Fibroblast of peridontal ligament (primary cell): ENCODE measurements around the gene LIM2.

ENCODE experiments used
- DNase-seq: peaks from one replicate; pipeline ENCODE4 v3.0.0-alpha.2; 2010; ENCODE audit errors: extremely low read depth

LIM2 gene

DNA sequence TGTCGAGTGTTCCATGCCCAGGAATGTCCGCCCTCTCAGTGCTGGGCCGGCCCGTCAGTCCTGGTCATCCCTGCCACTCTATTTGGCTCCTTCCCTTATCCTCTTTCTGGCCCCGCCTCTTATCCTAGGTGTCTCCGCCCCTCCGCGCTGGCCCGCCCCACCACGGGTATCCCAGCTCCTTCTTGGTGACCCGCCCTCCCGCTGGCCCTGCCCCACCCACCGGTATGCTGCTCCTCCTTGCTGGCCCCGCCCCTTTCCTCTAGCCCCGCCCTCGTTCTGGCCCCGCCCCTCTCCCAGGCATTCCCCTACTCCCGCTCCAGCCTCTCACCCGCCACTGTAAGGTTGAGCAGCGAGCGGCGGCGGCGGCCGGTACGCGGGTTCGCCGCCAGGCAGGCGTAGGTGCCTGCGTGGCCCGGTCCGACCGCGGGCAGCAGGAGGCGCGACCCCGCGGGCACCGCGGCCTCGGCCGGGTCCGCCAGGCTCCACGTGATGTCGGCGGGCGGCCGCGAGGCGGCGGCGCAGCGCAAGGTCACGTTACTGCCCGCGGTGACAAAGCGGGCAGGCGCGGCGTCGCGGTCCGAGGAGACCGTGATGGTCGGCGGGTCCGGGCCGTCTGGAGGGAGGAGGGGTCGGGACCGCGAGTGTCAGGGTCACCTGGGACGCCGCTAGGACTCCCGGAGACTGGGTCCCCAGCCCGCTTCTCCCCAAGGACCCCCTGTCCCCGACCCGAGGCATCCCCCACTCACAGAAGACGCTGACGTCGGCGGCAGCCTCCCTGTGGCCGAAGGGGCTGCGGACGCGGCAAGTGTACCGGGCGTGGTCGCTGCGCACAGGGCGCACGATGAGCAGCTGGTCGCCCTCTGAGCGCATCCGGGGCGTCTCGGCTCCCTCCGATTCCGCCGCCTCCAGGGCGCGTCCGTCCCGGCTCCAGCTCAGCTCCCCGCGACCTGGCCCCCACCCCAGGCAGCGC is 47.8 kb downstream of the LIM2 start:
- peak; percentile 92 for DNase-seq

DNA sequence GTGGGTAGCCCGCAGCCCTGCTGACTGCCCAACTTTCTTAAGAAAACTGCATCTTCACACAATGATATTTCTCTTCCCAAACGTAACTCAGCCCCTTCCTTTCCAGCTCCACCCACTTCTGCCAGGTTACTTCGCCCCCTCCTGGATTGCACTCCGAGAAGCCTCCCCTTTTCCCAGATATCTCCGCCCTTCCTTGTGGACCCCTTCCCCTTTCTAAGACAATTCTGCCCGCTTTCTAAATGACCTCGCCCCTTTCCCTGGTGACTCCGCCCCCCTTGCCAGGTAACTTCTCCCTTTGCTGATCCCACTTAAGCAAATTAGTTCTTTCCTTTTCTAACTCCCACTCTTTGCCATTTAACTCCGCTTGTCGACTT is 48.5 kb downstream of the LIM2 start:
- no peak for DNase-seq

DNA sequence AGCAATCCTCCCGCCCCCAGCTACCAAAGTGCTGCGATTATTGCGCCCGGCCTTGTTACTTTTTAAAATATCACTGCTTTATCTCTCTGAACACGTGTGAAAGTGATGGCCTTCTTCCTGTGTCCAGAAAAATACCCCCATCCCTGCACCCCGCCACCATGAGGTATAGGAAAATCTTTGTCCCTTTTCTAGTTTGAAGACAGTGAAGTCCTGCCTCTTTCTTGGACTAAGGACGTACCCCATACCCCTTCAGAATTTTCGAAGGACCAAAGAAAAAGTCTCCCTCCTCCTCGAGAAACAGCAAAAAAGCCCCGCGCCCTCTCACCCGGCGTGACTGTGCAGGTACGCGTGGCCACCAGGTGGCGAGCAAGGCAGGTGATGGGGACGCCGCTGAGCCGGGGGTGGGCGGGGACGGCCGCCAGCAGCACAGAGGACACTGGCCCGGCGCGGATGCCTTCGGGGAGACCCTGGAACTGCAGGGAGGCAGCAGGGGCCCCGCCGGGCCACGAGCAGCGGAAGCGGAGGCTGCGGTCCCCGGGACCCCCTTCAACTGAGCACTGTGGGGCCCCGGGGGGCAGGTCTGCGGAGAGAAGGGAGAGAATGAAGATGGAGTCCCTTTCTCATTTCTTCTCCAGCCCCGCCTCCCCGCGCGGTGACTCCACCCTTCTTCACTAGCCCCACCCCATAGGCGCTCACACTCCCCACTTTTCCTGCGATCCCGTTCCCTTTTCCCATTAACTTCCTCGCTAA is 49.0 kb downstream of the LIM2 start:
- peak; percentile 63 for DNase-seq

DNA sequence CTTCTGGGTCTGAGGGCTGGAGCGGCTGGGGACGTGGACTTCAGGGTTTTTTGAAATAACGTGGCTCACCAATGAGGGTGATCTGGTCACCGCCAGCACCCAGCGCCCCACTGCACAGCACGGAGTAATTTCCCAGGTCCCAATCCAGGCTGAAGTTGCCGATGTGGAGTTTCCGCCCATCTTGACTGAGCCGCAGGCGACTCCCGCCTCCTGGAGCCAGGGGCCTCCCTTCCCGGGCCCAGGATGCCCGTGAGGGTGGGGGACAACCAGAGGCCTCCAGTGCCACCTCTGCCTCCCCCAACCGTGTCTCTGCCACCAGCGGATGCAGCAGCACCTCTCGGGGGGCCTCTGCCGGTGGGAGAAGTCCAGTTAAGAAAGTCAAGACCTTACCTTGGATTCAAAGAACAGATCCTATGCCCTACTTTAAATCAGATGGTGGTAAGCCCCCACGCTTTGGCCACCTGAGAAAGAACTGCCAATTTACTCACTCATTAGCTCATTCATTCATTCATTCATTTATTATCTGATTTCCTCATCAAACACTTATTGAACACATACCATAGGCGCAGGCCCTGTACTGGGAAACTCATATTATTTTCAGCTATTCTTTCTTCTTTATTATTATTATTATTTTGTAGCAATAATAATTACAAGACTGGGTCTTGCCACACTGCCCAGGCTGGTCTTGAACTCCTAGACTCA is 49.8 kb downstream of the LIM2 start:
- DNase-seq, result no peak

DNA sequence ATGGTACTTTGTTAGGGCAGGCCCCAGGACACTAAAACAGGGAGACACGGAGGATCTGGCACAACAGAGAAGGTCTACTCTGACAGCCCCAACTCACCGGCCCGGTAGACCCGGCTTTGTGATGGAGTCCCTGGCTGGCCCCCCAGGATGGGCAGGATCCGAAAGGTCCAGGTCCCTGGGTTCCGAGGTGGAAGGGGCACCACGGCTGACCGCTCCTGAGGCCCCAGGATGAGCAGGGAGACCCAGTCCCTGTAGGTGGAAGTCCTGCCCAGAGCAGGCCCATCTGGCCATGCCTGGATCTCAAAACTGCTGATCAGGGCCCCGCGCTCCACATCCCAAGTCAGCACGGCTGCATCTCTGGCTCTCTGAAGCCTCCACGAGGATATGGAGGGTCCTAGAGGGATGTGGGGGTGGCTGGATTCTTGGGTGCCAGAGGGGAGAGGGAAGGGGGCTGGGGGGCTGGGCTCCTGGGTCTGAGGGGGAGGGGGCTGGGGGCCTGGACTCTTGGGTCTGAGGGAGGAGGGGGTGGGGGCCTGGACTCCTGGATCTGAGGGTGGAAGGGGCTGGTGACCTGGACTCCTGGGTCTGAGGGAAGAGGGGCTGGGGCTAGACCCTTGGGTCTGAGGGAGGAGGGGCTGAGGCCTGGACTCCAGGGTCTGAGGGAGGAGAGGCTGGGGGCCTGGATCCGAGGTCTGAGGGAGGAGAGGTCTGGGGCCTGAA is 50.5 kb downstream of the LIM2 start:
- DNase-seq, result no peak

DNA sequence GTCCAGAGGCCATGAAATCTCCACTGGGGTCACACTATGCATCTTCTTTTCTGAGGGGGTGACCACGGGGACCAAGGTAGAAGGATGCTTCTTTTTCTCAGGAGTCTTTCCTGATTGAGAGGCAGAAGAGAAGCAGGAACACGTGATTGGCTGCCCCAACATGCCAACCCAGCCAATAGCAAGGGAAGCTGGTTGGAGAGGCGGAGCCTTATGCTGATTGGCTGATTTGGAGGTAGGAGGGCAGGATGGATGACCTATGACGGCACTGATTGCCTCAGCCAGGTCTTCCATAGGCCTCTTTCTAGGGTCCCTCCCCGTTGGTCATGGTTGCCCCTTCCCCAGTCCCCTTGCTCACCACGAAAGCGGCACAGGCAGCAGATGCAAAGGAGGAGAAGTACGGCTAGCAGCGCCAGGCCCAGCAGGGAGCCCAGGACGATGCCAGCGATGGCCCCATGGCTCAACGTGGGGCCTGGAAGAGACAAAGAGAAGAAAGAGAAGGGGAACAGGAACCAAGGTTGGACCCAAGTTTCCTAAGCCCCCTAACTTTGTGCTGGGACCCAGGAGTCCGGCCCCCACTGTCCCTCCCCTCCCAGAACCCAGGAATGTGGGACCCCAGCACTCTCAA is 53.8 kb downstream of the LIM2 start:
- DNase-seq, result no peak

DNA sequence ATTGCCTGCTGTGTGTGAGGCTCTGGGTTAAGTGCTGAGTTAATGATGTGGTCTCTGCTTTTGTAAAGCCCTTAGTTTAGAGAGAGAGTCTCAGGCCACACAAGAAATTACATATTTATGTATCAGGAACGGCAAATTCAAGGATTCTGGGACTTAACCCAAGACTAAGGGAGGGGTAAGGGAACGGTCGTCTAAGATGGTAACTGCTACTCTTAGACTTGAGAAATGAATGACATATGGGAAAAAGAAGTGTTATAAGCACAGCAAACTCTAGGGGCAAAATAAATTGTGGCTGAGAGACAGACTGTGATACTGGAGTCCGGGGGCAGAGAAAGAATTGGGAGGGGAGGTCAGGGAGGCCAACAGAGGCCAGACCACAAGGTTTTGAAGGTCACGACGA is 56.1 kb downstream of the LIM2 start:
- no peak for DNase-seq

DNA sequence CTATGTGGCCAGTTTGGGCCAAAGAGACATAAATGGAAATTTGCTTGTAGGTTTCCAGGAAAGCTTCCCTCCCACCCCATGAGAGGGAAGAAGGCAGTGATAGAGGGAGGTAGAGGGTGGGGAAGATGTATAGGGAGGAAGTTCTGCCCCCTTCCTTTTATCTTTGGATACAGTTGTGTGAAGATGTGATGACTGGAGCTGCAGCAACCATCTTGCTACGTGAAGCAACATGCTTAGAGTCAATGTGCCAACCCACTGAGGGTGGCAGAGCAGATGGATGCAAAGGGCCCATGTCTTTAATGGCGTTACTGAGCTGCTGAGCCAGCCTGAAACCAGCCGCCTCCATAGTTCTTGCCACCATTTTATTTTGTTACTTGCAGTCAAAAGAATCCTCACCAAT is 56.6 kb downstream of the LIM2 start:
- DNase-seq, result no peak

DNA sequence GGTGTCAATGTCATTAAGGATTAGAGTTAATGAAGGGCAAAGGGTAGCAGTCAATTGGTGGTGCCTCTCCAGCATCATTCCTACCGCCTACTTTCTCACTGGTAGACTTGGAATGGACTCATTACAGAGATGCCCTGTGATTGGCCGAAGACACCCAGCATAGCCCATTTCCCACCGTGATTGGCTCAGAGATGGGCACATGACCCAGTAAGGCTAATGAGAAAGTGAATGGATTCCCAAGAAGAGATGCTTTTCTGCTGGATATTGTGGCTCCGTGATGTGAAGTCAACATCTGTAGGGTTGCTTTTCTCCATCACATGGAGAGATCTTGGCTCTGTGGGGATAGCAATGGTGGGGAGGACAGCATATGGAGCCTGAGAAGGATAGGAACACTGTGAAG is 57.4 kb downstream of the LIM2 start:
- no peak for DNase-seq
